Subcutaneous abdominal adipose tissue (tissue), 5 donors: ENCODE data around the gene MYBPC3.

Experiments used
- H3K27ac ChIP-seq: one replicate; pipeline ENCODE4 v1.7.0; 2013; ENCODE audit warnings: low read depth, mild to moderate bottlenecking, inconsistent platforms, low read length, moderate library complexity
- H3K27me3 ChIP-seq, 5 donors: one replicate each; pipeline ENCODE4 v1.7.0; 2013; ENCODE audit warnings: low read length in 5 of 5, inconsistent platforms in 1 of 5; ENCODE audit not compliant: control insufficient read depth in 5 of 5, insufficient read depth in 4 of 5
- H3K36me3 ChIP-seq, 5 donors: one replicate each; pipeline ENCODE4 v1.7.0; 2013; ENCODE audit warnings: low read length in 5 of 5; ENCODE audit not compliant: control insufficient read depth in 5 of 5, insufficient read depth in 5 of 5
- H3K4me1 ChIP-seq, 5 donors: one replicate each; pipeline ENCODE4 v1.7.0; 2013; ENCODE audit warnings: low read length in 5 of 5, mild to moderate bottlenecking in 3 of 5, moderate library complexity in 1 of 5; ENCODE audit not compliant: control insufficient read depth in 5 of 5, insufficient read depth in 5 of 5
- H3K4me3 ChIP-seq, 5 donors: one replicate each; pipeline ENCODE4 v1.7.0; 2013; ENCODE audit warnings: low read length in 5 of 5, low read depth in 1 of 5
- H3K9ac ChIP-seq, 5 donors: one replicate each; pipeline ENCODE4 v1.7.0; 2013; ENCODE audit warnings: low read length in 5 of 5, mild to moderate bottlenecking in 4 of 5, moderate library complexity in 3 of 5
- H3K9me3 ChIP-seq, 5 donors: one replicate each; pipeline ENCODE4 v1.7.0; 2013; ENCODE audit warnings: low read length in 5 of 5; ENCODE audit not compliant: control insufficient read depth in 5 of 5
- donor health status: healthy.
- donor health status: healthy.
- donor health status: healthy.
- donor health status: healthy.
- donor health status: healthy.

MYBPC3 gene

DNA sequence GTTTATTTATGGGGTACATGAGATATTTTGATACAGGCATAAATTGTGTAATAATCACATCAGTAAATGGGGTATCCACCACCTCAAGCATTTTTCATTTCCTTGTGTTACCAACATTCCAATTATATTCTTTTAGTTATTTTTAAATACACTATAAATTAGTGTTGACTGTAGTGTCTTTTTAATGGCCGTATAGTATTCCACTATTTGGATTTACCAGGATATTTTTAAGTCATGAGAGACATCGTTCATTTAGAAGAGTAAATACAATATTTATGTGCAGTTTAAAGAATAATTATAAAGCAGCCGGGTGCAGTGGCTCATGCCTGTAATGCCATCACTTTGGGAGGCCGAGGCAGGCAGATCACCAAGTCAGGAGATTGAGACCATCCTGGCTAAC, 32.0 kb upstream of the MYBPC3 start:
- Histone ChIP-seq H3K9ac (no peak overlapping the region), H3K27me3 (no peaks in the 10 kb centered on the region), H3K4me1 (peaks cover 0 to 32% (median 16%) of the 10 kb centered on the region in 5 donors), H3K9me3 (no peaks in the 10 kb centered on the region), H3K36me3 (no peaks in the 10 kb centered on the region), H3K27ac (no peak overlapping the region), H3K4me3 (no peak overlapping the region)

GRCh38 chr11:47383071-47383470, 30.6 kb upstream of the MYBPC3 start:
- no peak overlapping the region for H3K9ac ChIP-seq
- H3K27me3 ChIP-seq: no peaks in the 10 kb centered on the region
- H3K36me3 ChIP-seq: no peaks in the 10 kb centered on the region
- H3K4me3 ChIP-seq: no peak overlapping the region
- H3K4me1 ChIP-seq: peaks cover 0 to 25% (median 15%) of the 10 kb centered on the region in 5 donors
- no peak overlapping the region for H3K27ac ChIP-seq
- H3K9me3 ChIP-seq: no peaks in the 10 kb centered on the region

- no peaks in the 10 kb centered on the region for H3K27me3 ChIP-seq
- H3K4me3 ChIP-seq: no peak overlapping the region
- no peaks in the 10 kb centered on the region for H3K9me3 ChIP-seq
- H3K4me1 ChIP-seq: peaks cover 0 to 35% (median 15%) of the 10 kb centered on the region in 5 donors
- no peak overlapping the region for H3K27ac ChIP-seq
- H3K9ac ChIP-seq: no peak overlapping the region
- H3K36me3 ChIP-seq: no peaks in the 10 kb centered on the region
These were observed 27.6 kb upstream of the MYBPC3 start for GRCh38 chr11:47380078-47380477.

DNA sequence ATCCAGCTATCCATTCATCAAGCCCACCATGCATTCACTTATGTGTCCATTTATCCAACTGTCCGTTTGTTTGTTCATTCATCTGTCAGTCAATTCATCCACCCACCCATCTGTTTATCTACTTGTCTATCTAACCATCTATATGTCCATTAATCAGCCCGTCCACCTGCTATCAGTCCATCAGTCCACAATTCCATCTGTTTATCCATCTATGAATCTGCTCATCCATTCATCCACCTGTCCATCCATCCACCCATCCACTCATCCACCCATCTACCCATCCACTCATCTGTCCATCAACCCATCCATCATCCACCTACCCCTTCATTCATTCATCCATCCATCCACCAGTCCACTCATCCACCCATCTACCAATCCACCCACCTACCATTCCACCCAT, 26.8 kb upstream of the MYBPC3 start:
- Histone ChIP-seq H3K9me3 (no peaks in the 10 kb centered on the region), H3K27me3 (no peaks in the 10 kb centered on the region), H3K36me3 (no peaks in the 10 kb centered on the region), H3K9ac (no peak overlapping the region), H3K27ac (no peak overlapping the region), H3K4me1 (peaks cover 0 to 40% (median 15%) of the 10 kb centered on the region in 5 donors), H3K4me3 (no peak overlapping the region)

- Histone ChIP-seq H3K9ac (no peak overlapping the region), H3K27me3 (no peaks in the 10 kb centered on the region), H3K9me3 (no peaks in the 10 kb centered on the region), H3K4me1 (peaks cover 0 to 44% (median 15%) of the 10 kb centered on the region in 5 donors), H3K36me3 (no peaks in the 10 kb centered on the region), H3K4me3 (peak overlapping the region in 1 of 5 donors; percentile 63), H3K27ac (no peak overlapping the region)
These were observed 26.3 kb upstream of the MYBPC3 start for GRCh38 chr11:47378836-47379170.

- Histone ChIP-seq H3K9me3 (no peaks in the 10 kb centered on the region), H3K27ac (no peak within 1 kb of the TSS), H3K4me1 (peaks cover 0 to 42% (median 11%) of the 10 kb centered on the region in 5 donors), H3K27me3 (no peaks in the 10 kb centered on the region), H3K4me3 (peak within 1 kb of the TSS; percentile 50 to 63 (median 52)), H3K9ac (peak within 1 kb of the TSS in 4 of 5 donors; percentile 30 to 81 (median 71)), H3K36me3 (no peaks in the 10 kb centered on the region)
These were observed 25.7 kb upstream of the MYBPC3 start, which contains the start of gene SPI1 for GRCh38 chr11:47378010-47378835. TSS of gene SPI1 (minus strand) at chr11:47378547. CDS start at chr11:47378353, 194 bp downstream.

DNA sequence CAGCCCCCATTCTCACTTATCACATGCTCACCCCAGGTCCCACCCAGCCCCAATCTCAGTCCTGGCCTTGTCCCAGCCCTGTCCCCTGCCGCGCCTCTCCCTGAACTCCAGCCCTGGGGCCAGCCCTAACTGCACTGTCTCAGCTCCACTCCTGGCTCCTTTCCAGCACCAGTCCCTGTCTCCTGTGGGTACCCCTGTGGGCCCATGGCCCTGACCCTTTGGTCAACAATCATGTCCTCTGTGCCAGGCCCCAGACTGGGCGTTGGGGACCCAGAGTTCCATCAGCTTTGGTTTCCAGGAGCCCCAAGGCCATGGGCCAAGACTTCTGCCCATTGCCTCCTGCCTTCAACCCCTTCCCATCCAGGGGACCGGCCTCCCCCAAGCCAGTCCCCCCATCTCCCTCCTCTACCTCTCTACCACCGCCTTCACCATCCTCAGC, 25.1 kb upstream of the MYBPC3 start:
- Histone ChIP-seq H3K9me3 (no peaks in the 10 kb centered on the region), H3K27ac (no peak overlapping the region), H3K36me3 (no peaks in the 10 kb centered on the region), H3K4me3 (peak overlapping the region; percentile 50 to 63 (median 52)), H3K27me3 (no peaks in the 10 kb centered on the region), H3K9ac (peak overlapping the region in 4 of 5 donors; percentile 30 to 81 (median 71)), H3K4me1 (peaks cover 0 to 35% (median 10%) of the 10 kb centered on the region in 5 donors)

- H3K27me3 ChIP-seq: no peaks in the 10 kb centered on the region
- H3K4me1 ChIP-seq: peaks cover 0 to 30% (median 6%) of the 10 kb centered on the region in 5 donors
- no peaks in the 10 kb centered on the region for H3K36me3 ChIP-seq
- peak overlapping the region in 4 of 5 donors; percentile 30 to 81 (median 71) for H3K9ac ChIP-seq
- peak overlapping the region; percentile 72 for H3K27ac ChIP-seq
- H3K9me3 ChIP-seq: no peaks in the 10 kb centered on the region
- H3K4me3 ChIP-seq: peak overlapping the region; percentile 51 to 63 (median 54)
These were observed 24.2 kb upstream of the MYBPC3 start for GRCh38 chr11:47376525-47377371.

- Histone ChIP-seq H3K27ac (no peak overlapping the region), H3K36me3 (no peaks in the 10 kb centered on the region), H3K9me3 (no peaks in the 10 kb centered on the region), H3K27me3 (no peaks in the 10 kb centered on the region), H3K4me3 (peak overlapping the region; percentile 51 to 63 (median 54)), H3K4me1 (peaks cover 0 to 30% (median 6%) of the 10 kb centered on the region in 5 donors), H3K9ac (peak overlapping the region in 3 of 5 donors; percentile 40 to 76 (median 47))
These were observed 23.6 kb upstream of the MYBPC3 start for GRCh38 chr11:47376107-47376524.
